H1 (cell line): ENCODE measurements around the gene PLD3.

Experiments
- BRCA1 ChIP-seq: IDR thresholded peaks from 2 replicates; pipeline ENCODE4 v1.6.1; 2012; ENCODE audit warnings: low read depth, low read length, improper control_type of control experiment
- CTCF ChIP-seq, 3 experiments: IDR thresholded peaks; 1 replicate in 2 of 3; 2 replicates in 1 of 3; pipeline versions ENCODE4 v1.5.1 to v1.6.1; 2011; ENCODE audit warnings: low read length in 3 of 3, mild to moderate bottlenecking in 3 of 3, inconsistent platforms in 2 of 3, low read depth in 1 of 3, moderate library complexity in 1 of 3; ENCODE audit not compliant: insufficient read depth in 1 of 3; ENCODE audit errors: control extremely low read depth in 1 of 3
- EZH2 ChIP-seq: fragments of 200-600 bp; sonication (generic); IDR thresholded peaks from 2 replicates; pipeline ENCODE4 v1.7.1; 2012; ENCODE audit warnings: low read depth, mild to moderate bottlenecking, moderate library complexity, low read length, inconsistent platforms; ENCODE audit not compliant: severe bottlenecking
- HDAC2 ChIP-seq, 2 experiments: fragments of 300-600 bp in 1 of 2; sonication (generic) in 1 of 2; IDR thresholded peaks; 2 replicates each; pipeline ENCODE4 v1.6.1; 2011 to 2012; ENCODE audit warnings: low read depth in 2 of 2, low read length in 2 of 2, mild to moderate bottlenecking in 2 of 2, moderate library complexity in 2 of 2, borderline replicate concordance in 1 of 2, inconsistent platforms in 1 of 2
- JUND ChIP-seq: IDR thresholded peaks from 2 replicates; pipeline ENCODE4 v1.6.1; 2011; ENCODE audit warnings: mild to moderate bottlenecking, improper control_type of control experiment, low read length
- KDM5A ChIP-seq: fragments of 200-600 bp; IDR thresholded peaks from 2 replicates; pipeline ENCODE4 v1.7.1; 2012; ENCODE audit warnings: mild to moderate bottlenecking, low read length, inconsistent platforms, mixed read lengths
- POLR2A ChIP-seq, 2 experiments: IDR thresholded peaks; 1 replicate in 1 of 2; 2 replicates in 1 of 2; pipeline ENCODE4 v1.6.1; 2011; ENCODE audit warnings: low read depth in 2 of 2, low read length in 2 of 2, mild to moderate bottlenecking in 2 of 2; ENCODE audit errors: control extremely low read depth in 1 of 2
- SIX5 ChIP-seq: IDR thresholded peaks from 2 replicates; pipeline ENCODE4 v1.6.1; 2011; ENCODE audit warnings: mild to moderate bottlenecking, low read depth, low read length
- TAF1 ChIP-seq: IDR thresholded peaks from 2 replicates; pipeline ENCODE4 v1.6.1; 2011; ENCODE audit warnings: mild to moderate bottlenecking, low read depth, low read length
- YY1 ChIP-seq: IDR thresholded peaks from 2 replicates; pipeline ENCODE4 v1.6.1; 2011; ENCODE audit warnings: low read depth, mild to moderate bottlenecking, low read length
- ZNF274 ChIP-seq: IDR thresholded peaks from 2 replicates; pipeline ENCODE4 v1.7.0; 2012; ENCODE audit warnings: low read length, borderline replicate concordance; ENCODE audit errors: extremely low read depth

- TF ChIP-seq CTCF (IDR thresholded peaks at IDR 0.05; ENCODE audit: control extremely low read depth in 1 of 3, insufficient read depth in 1 of 3, low read depth in 1 of 3, low read length in 3 of 3), result no peak
- no peak for TF ChIP-seq POLR2A (IDR thresholded peaks at IDR 0.05; ENCODE audit: control extremely low read depth in 1 of 2, low read depth in 2 of 2, low read length in 2 of 2)
- no peak for TF ChIP-seq SIX5
- no peak for TF ChIP-seq TAF1
- no peak for TF ChIP-seq YY1
- no peak for TF ChIP-seq JUND
- TF ChIP-seq HDAC2 (IDR thresholded peaks at IDR 0.05; ENCODE audit: borderline replicate concordance in 1 of 2, low read depth in 2 of 2, low read length in 2 of 2), result no peak
- TF ChIP-seq EZH2, result no peak
- TF ChIP-seq BRCA1, result no peak
- TF ChIP-seq ZNF274, result no peak
- TF ChIP-seq KDM5A, result no peak
Measured at GRCh38 chr19:40336601-40336900, 11.9 kb upstream of the PLD3 start.
